Caco-2 (cell line): ENCODE data around the gene SEC16B. TPM values are rescaled to one million over a fixed set of nuclear protein-coding genes. Genes with fewer than 3 reads are reported as not detected.

Experiments
- BruUV-seq: library from RNA; stranded (reverse); fragments of 400-500 nt; replicated peaks from 2 replicates; lab custom pipeline; 2021; lab: Mats Ljungman, UMichigan
- CTCF ChIA-PET: fragments of 300-600 bp; sonication (Branson Sonifier 250); formaldehyde crosslinking; loops from one replicate; lab custom pipeline; 2022; ENCODE audit warnings: antibody characterized with exemption; lab: Charles Lee
- POLR2A ChIA-PET: fragments of 300-600 bp; sonication (Branson Sonifier 250); formaldehyde crosslinking; loops from one replicate; lab custom pipeline; 2022; ENCODE audit warnings: antibody characterized with exemption; lab: Charles Lee
- DNase-seq, 2 experiments: peaks; one replicate each; pipeline versions ENCODE4 v3.0.0 to v3.0.0-alpha.2; 2020 to 2022
- H3K27me3 ChIP-seq: replicated peaks from 2 replicates; pipeline ENCODE4 v1.6.0; 2011; ENCODE audit warnings: low read length; ENCODE audit not compliant: control insufficient read depth, insufficient read depth
- H3K36me3 ChIP-seq: 2 replicates; pipeline ENCODE4 v1.5.1; 2011; ENCODE audit warnings: low read length; ENCODE audit not compliant: control insufficient read depth, insufficient read depth
- H3K4me1 ChIP-seq: fragments of 250-450 bp; sonication (Bioruptor Pico); 2 replicates; pipeline ENCODE4 v1.5.1; 2020; ENCODE audit warnings: mild to moderate bottlenecking
- H3K4me3 ChIP-seq: 2 replicates; pipeline ENCODE4 v1.5.1; 2011; ENCODE audit warnings: low read depth, mild to moderate bottlenecking, control low read depth, low read length
- H3K9me3 ChIP-seq: fragments of 250-450 bp; sonication (Bioruptor Pico); 2 replicates; pipeline ENCODE4 v1.5.1; 2020; ENCODE audit warnings: mild to moderate bottlenecking, moderate library complexity
- H3K27ac Mint-ChIP-seq: one replicate; pipeline ENCODE4 v1.8.0; 2022; ENCODE audit warnings: mixed read lengths; ENCODE audit not compliant: unreplicated experiment
- H3K27me3 Mint-ChIP-seq: one replicate; pipeline ENCODE4 v1.8.0; 2022; ENCODE audit warnings: mixed read lengths; ENCODE audit not compliant: insufficient read depth, unreplicated experiment
- H3K36me3 Mint-ChIP-seq: one replicate; pipeline ENCODE4 v1.8.0; 2022; ENCODE audit warnings: mild to moderate bottlenecking, mixed read lengths; ENCODE audit not compliant: insufficient read depth, unreplicated experiment
- H3K4me1 Mint-ChIP-seq: one replicate; pipeline ENCODE4 v1.8.0; 2022; ENCODE audit warnings: low read depth, mixed read lengths; ENCODE audit not compliant: unreplicated experiment
- H3K4me3 Mint-ChIP-seq: one replicate; pipeline ENCODE4 v1.8.0; 2022; ENCODE audit warnings: mild to moderate bottlenecking, moderate library complexity, mixed read lengths; ENCODE audit not compliant: unreplicated experiment
- H3K9me3 Mint-ChIP-seq: one replicate; pipeline ENCODE4 v1.8.0; 2022; ENCODE audit warnings: mixed read lengths; ENCODE audit not compliant: unreplicated experiment
- CTCF ChIP-seq, 2 experiments: fragments of 200-600 bp in 1 of 2; IDR thresholded peaks; 1 replicate in 1 of 2; 2 replicates in 1 of 2; pipeline versions ENCODE4 v1.5.1 to v1.8.0; 2011 to 2022; ENCODE audit warnings: antibody characterized with exemption in 1 of 2, control low read depth in 1 of 2, inconsistent platforms in 1 of 2, low read depth in 1 of 2, low read length in 1 of 2, mild to moderate bottlenecking in 1 of 2, moderate library complexity in 1 of 2; ENCODE audit not compliant: insufficient read depth in 1 of 2, severe bottlenecking in 1 of 2, unreplicated experiment in 1 of 2
- intact Hi-C: fragments of 100-400 bp; cut with micrococcal nuclease; formaldehyde crosslinking; loops from one replicate; pipeline ENCODE4 v1.10.0; 2022; ENCODE audit not compliant: unreplicated experiment
- total RNA-seq: library from RNA; stranded (reverse); gene quantifications from 2 replicates; pipeline ENCODE4 v1.2.3, GENCODE V29; 2022

The SEC16B gene
- total RNA-seq, 1 experiment from 2014 or later, result 0.59 TPM

- TF ChIP-seq CTCF (IDR thresholded peaks at IDR 0.05; ENCODE audit: insufficient read depth in 1 of 2, low read depth in 1 of 2, low read length in 1 of 2, severe bottlenecking in 1 of 2, unreplicated experiment in 1 of 2), result no peak
- BruUV-seq, result no TSS peak
- ChIA-PET POLR2A (no interaction called here), CTCF (no interaction called here)
- peaks cover 7% of the 10 kb centered on the region for H3K27me3 Mint-ChIP-seq
- intact Hi-C loops, result no loop called here
- no peaks in the 10 kb centered on the region for H3K9me3 ChIP-seq
- H3K4me1 ChIP-seq, result no peaks in the 10 kb centered on the region
- H3K36me3 Mint-ChIP-seq, result no peaks in the 10 kb centered on the region
- H3K4me3 ChIP-seq, result no peak overlapping the region
- no peaks in the 10 kb centered on the region for H3K36me3 ChIP-seq
- no peaks in the 10 kb centered on the region for H3K9me3 Mint-ChIP-seq
- no peaks in the 10 kb centered on the region; the same call in 1 of the 2 replicates for H3K27me3 ChIP-seq
- H3K4me3 Mint-ChIP-seq, result no peak overlapping the region
- no peak overlapping the region for H3K27ac Mint-ChIP-seq
- H3K4me1 Mint-ChIP-seq, result peaks cover 10% of the 10 kb centered on the region
- DNase-seq, result no peak
Measured at GRCh38 chr1:178004926-178005391, 35.1 kb upstream of the SEC16B start.

- BruUV-seq, result no TSS peak
- H3K36me3 ChIP-seq, result no peaks in the 10 kb centered on the region
- no peaks in the 10 kb centered on the region for H3K4me1 ChIP-seq
- CTCF ChIA-PET, result no interaction called here
- DNase-seq, result no peak
- peaks cover 10% of the 10 kb centered on the region for H3K4me1 Mint-ChIP-seq
- no peaks in the 10 kb centered on the region for H3K9me3 Mint-ChIP-seq
- no peaks in the 10 kb centered on the region for H3K36me3 Mint-ChIP-seq
- no peaks in the 10 kb centered on the region; the same call in 1 of the 2 replicates for H3K27me3 ChIP-seq
- POLR2A ChIA-PET, result no interaction called here
- H3K9me3 ChIP-seq, result no peaks in the 10 kb centered on the region
- H3K27me3 Mint-ChIP-seq, result peaks cover 9% of the 10 kb centered on the region
- intact Hi-C loops, result no loop called here
- no peak for TF ChIP-seq CTCF (IDR thresholded peaks at IDR 0.05; ENCODE audit: insufficient read depth in 1 of 2, low read depth in 1 of 2, low read length in 1 of 2, severe bottlenecking in 1 of 2, unreplicated experiment in 1 of 2)
- H3K4me3 ChIP-seq, result no peak overlapping the region
- H3K4me3 Mint-ChIP-seq, result no peak overlapping the region
- H3K27ac Mint-ChIP-seq, result no peak overlapping the region
Measured at GRCh38 chr1:177998696-177999631, 29.1 kb upstream of the SEC16B start.

- CTCF ChIA-PET, result no interaction called here
Measured at GRCh38 chr1:177996957-177997356, 27.1 kb upstream of the SEC16B start.

More at GRCh38 chr1:177996957-177997356, 27.1 kb upstream of the SEC16B start:
- Mint-ChIP-seq H3K4me1 (peaks cover 10% of the 10 kb centered on the region), H3K9me3 (no peaks in the 10 kb centered on the region), H3K27ac (no peak overlapping the region), H3K27me3 (peaks cover 3% of the 10 kb centered on the region), H3K4me3 (no peak overlapping the region), H3K36me3 (no peaks in the 10 kb centered on the region)
- Histone ChIP-seq H3K4me3 (no peak overlapping the region), H3K27me3 (no peaks in the 10 kb centered on the region; the same call in 1 of the 2 replicates), H3K36me3 (no peaks in the 10 kb centered on the region), H3K4me1 (no peaks in the 10 kb centered on the region), H3K9me3 (no peaks in the 10 kb centered on the region)
- BruUV-seq, result no TSS peak
- no peak for DNase-seq
- TF ChIP-seq CTCF (IDR thresholded peaks at IDR 0.05; ENCODE audit: insufficient read depth in 1 of 2, low read depth in 1 of 2, low read length in 1 of 2, severe bottlenecking in 1 of 2, unreplicated experiment in 1 of 2), result no peak
- POLR2A ChIA-PET, result no interaction called here
- intact Hi-C loops, result no loop called here
